BLaER1 (cell line): ENCODE results near the gene SLC15A4.

ENCODE experiments used
- H3K27ac ChIP-seq: shearing (Covaris generic); formaldehyde crosslinking; 2 replicates; pipeline ENCODE4 v1.8.1; 2022
- H3K27me3 ChIP-seq: shearing (Covaris generic); formaldehyde crosslinking; 2 replicates; pipeline ENCODE4 v1.8.1; 2022
- H3K36me3 ChIP-seq: shearing (Covaris generic); formaldehyde crosslinking; 2 replicates; pipeline ENCODE4 v1.8.1; 2022
- H3K4me1 ChIP-seq: shearing (Covaris generic); formaldehyde crosslinking; 2 replicates; pipeline ENCODE4 v1.8.1; 2022
- H3K4me2 ChIP-seq: shearing (Covaris generic); formaldehyde crosslinking; 2 replicates; pipeline ENCODE4 v1.8.1; 2022
- H3K4me3 ChIP-seq: shearing (Covaris generic); formaldehyde crosslinking; 2 replicates; pipeline ENCODE4 v1.8.1; 2022
- H3K9ac ChIP-seq: shearing (Covaris generic); formaldehyde crosslinking; 2 replicates; pipeline ENCODE4 v1.8.1; 2022
- H3K9me3 ChIP-seq: shearing (Covaris generic); formaldehyde crosslinking; 2 replicates; pipeline ENCODE4 v1.8.1; 2022
- H4K20me1 ChIP-seq: shearing (Covaris generic); formaldehyde crosslinking; 2 replicates; pipeline ENCODE4 v1.8.1; 2022
- Cebpa-rat ChIP-seq: shearing (Covaris generic); IDR thresholded peaks from 2 replicates; pipeline ENCODE4 v1.8.1; 2022

Gene SLC15A4

DNA sequence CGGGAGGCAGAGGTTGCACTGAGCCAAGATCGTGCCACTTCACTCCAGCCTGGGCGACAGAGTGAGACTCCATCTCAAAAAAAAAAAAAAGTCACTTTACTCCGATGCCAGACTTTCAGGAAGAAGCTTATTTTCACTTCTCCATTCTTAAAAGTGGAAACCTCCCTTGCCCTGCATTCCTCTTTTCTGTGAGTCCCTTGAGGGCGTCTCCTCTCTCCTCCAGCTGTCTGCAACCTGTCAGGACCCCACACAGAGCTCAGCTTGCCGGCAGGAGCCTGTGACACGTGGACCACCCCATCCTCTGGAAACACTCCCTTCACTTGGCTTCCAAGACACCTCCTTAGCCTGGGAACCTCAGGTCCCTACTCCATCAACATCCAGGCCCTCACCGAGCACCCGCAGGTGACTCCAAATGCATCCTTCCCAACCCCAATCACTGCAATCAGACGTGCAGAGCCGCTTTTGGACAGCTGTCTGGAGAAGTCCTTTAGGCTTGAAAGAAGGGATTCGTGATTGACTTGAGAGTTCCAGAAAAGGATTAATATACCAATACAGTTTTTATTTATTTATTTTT, 34.3 kb downstream of the SLC15A4 start:
- Histone ChIP-seq H3K9me3 (no peaks in the 10 kb centered on the region), H3K4me3 (no peak overlapping the region), H3K27ac (no peak overlapping the region), H3K36me3 (peaks cover 35% of the 10 kb centered on the region), H3K27me3 (no peaks in the 10 kb centered on the region), H3K4me2 (peak overlapping the region; percentile 95), H4K20me1 (peaks cover 39% of the 10 kb centered on the region), H3K9ac (no peak overlapping the region), H3K4me1 (peaks cover 100% of the 10 kb centered on the region)
- TF ChIP-seq Cebpa-rat: no peak

DNA sequence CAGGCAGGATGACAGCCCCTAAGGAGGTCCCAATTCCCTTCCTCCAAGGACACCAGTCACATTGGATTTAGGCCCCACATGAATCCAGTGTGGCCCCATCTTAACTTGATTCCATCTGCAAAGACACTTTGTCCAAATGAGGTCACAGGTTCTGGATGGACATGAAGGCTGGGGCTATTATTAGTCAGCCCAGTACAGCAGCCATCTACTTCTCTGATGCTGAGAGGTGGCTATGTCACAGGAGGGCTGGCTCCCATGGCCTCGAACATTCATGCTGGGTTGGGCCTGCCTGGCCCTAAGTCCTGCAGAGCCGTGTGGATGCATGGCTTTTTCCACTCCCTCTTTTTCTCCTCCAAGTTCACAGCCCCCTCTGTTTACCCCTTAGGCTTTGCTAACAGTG, 35.9 kb downstream of the SLC15A4 start:
- Histone ChIP-seq H3K9ac (peak overlapping the region; percentile 63; the same call in 1 of the 2 replicates), H3K27ac (0 out of 2 replicates have a peak overlapping the region, but pooled peaks have one; percentile 27), H3K9me3 (no peaks in the 10 kb centered on the region), H3K36me3 (peaks cover 20% of the 10 kb centered on the region), H3K4me3 (no peak overlapping the region), H3K4me2 (peak overlapping the region; percentile 95), H4K20me1 (peaks cover 32% of the 10 kb centered on the region), H3K27me3 (no peaks in the 10 kb centered on the region), H3K4me1 (peaks cover 100% of the 10 kb centered on the region)
- no peak for TF ChIP-seq Cebpa-rat

- H3K9me3 ChIP-seq: no peaks in the 10 kb centered on the region
- peaks cover 11% of the 10 kb centered on the region for H3K36me3 ChIP-seq
- peak overlapping the region; percentile 38; the same call in 1 of the 2 replicates for H3K4me3 ChIP-seq
- no peaks in the 10 kb centered on the region for H3K27me3 ChIP-seq
- no peak for TF ChIP-seq Cebpa-rat
- peaks cover 100% of the 10 kb centered on the region for H3K4me1 ChIP-seq
- peak overlapping the region; percentile 31; the same call in 1 of the 2 replicates for H3K27ac ChIP-seq
- H3K9ac ChIP-seq: peak overlapping the region; percentile 63
- peak overlapping the region; percentile 95 for H3K4me2 ChIP-seq
- peaks cover 25% of the 10 kb centered on the region for H4K20me1 ChIP-seq
Measured at GRCh38 chr12:128786741-128787391, 36.9 kb downstream of the SLC15A4 start.

- no peak overlapping the region for H3K9ac ChIP-seq
- H3K27me3 ChIP-seq: no peaks in the 10 kb centered on the region
- no peaks in the 10 kb centered on the region for H3K36me3 ChIP-seq
- H3K27ac ChIP-seq: no peak overlapping the region
- no peak for TF ChIP-seq Cebpa-rat
- no peaks in the 10 kb centered on the region for H3K9me3 ChIP-seq
- H4K20me1 ChIP-seq: no peaks in the 10 kb centered on the region
- peak overlapping the region; percentile 68 for H3K4me2 ChIP-seq
- H3K4me1 ChIP-seq: peaks cover 73% of the 10 kb centered on the region
- H3K4me3 ChIP-seq: no peak overlapping the region
Measured at GRCh38 chr12:128784030-128784760, 39.6 kb downstream of the SLC15A4 start.

- Histone ChIP-seq H3K27ac (no peak overlapping the region), H3K9me3 (peaks cover 4% of the 10 kb centered on the region; the same call in 1 of the 2 replicates), H3K4me2 (peak overlapping the region; percentile 68), H3K27me3 (no peaks in the 10 kb centered on the region), H4K20me1 (no peaks in the 10 kb centered on the region), H3K4me1 (peaks cover 72% of the 10 kb centered on the region), H3K36me3 (no peaks in the 10 kb centered on the region), H3K4me3 (no peak overlapping the region), H3K9ac (no peak overlapping the region)
- TF ChIP-seq Cebpa-rat: no peak
Measured at GRCh38 chr12:128783129-128783574, 40.6 kb downstream of the SLC15A4 start.

DNA sequence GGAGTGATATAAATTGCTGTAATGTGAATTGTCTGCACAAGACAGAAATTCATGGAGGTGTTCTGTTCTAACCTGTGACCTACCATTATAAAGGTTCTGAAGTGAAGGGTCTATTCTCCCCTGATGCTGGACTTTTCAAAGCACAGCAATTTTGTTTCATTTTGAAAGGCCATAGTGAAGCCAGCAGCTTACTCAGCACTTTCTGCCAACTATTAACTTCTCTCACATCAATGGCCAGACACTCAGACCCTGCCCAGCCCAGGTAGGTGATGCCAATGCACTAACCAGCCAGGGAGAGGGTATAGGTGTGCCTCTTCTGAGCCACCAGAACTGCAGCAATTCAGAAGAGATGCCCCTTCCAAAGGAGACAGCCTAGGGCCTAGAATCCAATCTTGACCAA, 43.9 kb downstream of the SLC15A4 start:
- peaks cover 5% of the 10 kb centered on the region; the same call in 1 of the 2 replicates for H3K9me3 ChIP-seq
- TF ChIP-seq Cebpa-rat: no peak
- H3K4me2 ChIP-seq: no peak overlapping the region

DNA sequence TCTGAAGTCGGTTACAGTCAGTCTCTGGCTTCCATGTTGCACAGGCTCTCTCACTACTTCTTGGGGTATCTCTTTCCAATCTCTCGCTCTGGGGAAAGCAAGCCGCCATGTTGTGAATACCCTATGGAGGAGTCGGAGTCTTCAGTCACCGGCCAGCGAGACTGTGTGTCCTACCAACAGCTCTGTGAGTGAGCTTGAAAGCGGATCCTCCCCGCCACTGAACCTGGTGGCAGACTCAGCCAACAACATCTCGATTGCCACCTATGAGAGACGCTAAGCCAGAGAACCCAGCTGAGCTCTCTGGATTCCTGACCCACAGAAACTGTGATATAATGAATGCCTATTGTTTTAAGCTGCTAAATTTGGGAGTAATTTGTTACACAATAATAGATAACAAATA, 51.5 kb downstream of the SLC15A4 start:
- no peaks in the 10 kb centered on the region for H3K36me3 ChIP-seq
- no peak overlapping the region for H3K4me3 ChIP-seq
- no peaks in the 10 kb centered on the region for H4K20me1 ChIP-seq
- no peaks in the 10 kb centered on the region for H3K27me3 ChIP-seq
- no peak overlapping the region for H3K9ac ChIP-seq
- no peaks in the 10 kb centered on the region for H3K9me3 ChIP-seq
- H3K4me2 ChIP-seq: no peak overlapping the region
- H3K27ac ChIP-seq: no peak overlapping the region
- H3K4me1 ChIP-seq: no peaks in the 10 kb centered on the region
- TF ChIP-seq Cebpa-rat: no peak

More for the DNA sequence above, 43.9 kb downstream of the SLC15A4 start:
- Histone ChIP-seq H3K36me3 (no peaks in the 10 kb centered on the region), H3K4me1 (peaks cover 40% of the 10 kb centered on the region), H4K20me1 (no peaks in the 10 kb centered on the region), H3K27me3 (no peaks in the 10 kb centered on the region), H3K27ac (no peak overlapping the region), H3K9ac (no peak overlapping the region), H3K4me3 (no peak overlapping the region)

DNA sequence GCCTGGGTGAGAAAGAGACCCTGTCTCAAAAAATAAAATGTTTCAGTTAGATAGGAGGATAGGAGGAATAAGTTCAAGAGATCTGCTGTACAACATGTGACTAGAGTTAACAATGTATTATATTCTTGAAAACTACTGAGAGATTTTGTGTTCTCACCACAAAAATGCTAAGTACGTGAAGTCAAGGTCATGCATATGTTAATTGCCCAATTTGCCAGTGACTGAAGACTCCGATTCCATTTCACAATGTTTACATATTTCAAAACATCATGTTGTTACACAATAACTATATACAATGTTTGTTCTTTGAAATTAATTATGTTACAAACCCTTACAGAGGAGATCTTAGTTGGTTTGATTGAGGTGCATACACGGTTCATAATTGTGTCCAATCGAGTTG, 52.1 kb downstream of the SLC15A4 start:
- Histone ChIP-seq H3K27ac (no peak overlapping the region), H3K27me3 (no peaks in the 10 kb centered on the region), H3K4me3 (no peak overlapping the region), H4K20me1 (no peaks in the 10 kb centered on the region), H3K9me3 (no peaks in the 10 kb centered on the region), H3K4me2 (no peak overlapping the region), H3K36me3 (no peaks in the 10 kb centered on the region), H3K4me1 (no peaks in the 10 kb centered on the region), H3K9ac (no peak overlapping the region)
- TF ChIP-seq Cebpa-rat: no peak

DNA sequence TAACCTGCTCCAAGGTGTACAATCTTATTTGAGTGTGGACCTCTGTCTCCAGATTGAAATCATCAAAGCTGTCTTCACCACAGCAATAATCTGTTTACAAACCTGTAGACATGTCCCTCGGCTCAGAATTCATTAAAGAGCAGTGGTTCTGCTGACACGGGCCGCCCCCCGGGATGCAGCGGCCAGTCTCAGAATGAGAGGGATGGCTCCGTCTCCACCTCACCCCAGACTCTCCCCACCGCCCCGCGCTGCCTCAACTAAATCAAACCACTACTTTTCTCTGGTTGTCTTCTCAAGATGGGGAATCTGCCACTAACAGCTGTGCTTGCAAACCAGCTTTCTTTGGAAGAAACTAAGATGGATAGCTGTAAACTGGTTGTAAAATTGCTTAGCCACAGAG, 56.2 kb downstream of the SLC15A4 start:
- no peak for TF ChIP-seq Cebpa-rat
- no peaks in the 10 kb centered on the region for H3K9me3 ChIP-seq
- H3K36me3 ChIP-seq: no peaks in the 10 kb centered on the region
- H4K20me1 ChIP-seq: no peaks in the 10 kb centered on the region
- H3K4me3 ChIP-seq: no peak overlapping the region
- no peaks in the 10 kb centered on the region for H3K4me1 ChIP-seq
- no peak overlapping the region for H3K27ac ChIP-seq
- H3K4me2 ChIP-seq: no peak overlapping the region
- no peak overlapping the region for H3K9ac ChIP-seq
- H3K27me3 ChIP-seq: no peaks in the 10 kb centered on the region
